ENCODE data around the gene PCDHA3. TPM values are rescaled to one million over a fixed set of nuclear protein-coding genes. Genes with fewer than 3 reads are reported as not detected.
"Not testable (repeated sequence)": the region's sequence is repeated elsewhere in the genome, so short reads cannot be mapped to it uniquely, and the experiment has no call there.

PCDHA3 gene
- total RNA-seq, 1 donor, result 0.36 TPM

DNA sequence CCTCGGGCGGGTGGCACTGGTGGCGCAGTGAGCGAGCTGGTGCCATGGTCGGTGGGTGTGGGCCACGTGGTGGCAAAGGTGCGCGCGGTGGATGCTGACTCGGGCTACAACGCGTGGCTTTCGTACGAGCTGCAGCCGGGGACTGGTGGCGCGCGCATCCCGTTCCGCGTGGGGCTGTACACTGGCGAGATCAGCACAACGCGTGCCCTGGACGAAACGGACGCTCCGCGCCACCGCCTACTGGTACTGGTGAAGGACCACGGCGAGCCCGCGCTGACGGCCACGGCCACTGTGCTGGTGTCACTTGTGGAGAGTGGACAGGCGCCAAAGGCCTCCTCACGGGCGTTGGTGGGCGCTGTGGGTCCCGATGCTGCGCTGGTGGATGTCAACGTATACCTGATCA is 8.0 kb downstream of the PCDHA3 start:
- Histone ChIP-seq H3K36me3 (ENCODE audit: insufficient read depth, low read length) (no peaks in the 10 kb centered on the region), H3K27me3 (ENCODE audit: insufficient read depth, low read length) (no peaks in the 10 kb centered on the region), H4K20me1 (ENCODE audit: insufficient read depth, low read length) (no peaks in the 10 kb centered on the region), H3K9me3 (ENCODE audit: low read depth, low read length) (no peaks in the 10 kb centered on the region), H2AFZ (ENCODE audit: low read length) (no peak overlapping the region), H3K4me3 (ENCODE audit: insufficient read depth, low read length) (no peak overlapping the region), H3K4me1 (ENCODE audit: insufficient read depth, low read length) (no peaks in the 10 kb centered on the region), H3K79me2 (ENCODE audit: insufficient read depth, low read length) (no peaks in the 10 kb centered on the region), H3K4me2 (ENCODE audit: insufficient read depth, low read length) (no peak overlapping the region), H3K27ac (ENCODE audit: low read depth, low read length) (no peak overlapping the region)
- DNase-seq (ENCODE audit: insufficient read length, low spot score, missing footprints), result no peak
- no peak for TF ChIP-seq CTCF (IDR thresholded peaks at IDR 0.05; ENCODE audit: extremely low read depth, low read depth, low read length)

- Histone ChIP-seq H3K4me1 (ENCODE audit: insufficient read depth, low read length) (no peaks in the 10 kb centered on the region), H3K9me3 (ENCODE audit: low read depth, low read length) (no peaks in the 10 kb centered on the region), H3K27me3 (ENCODE audit: insufficient read depth, low read length) (no peaks in the 10 kb centered on the region), H3K4me2 (ENCODE audit: insufficient read depth, low read length) (no peak within 1 kb of the TSS), H3K79me2 (ENCODE audit: insufficient read depth, low read length) (no peaks in the 10 kb centered on the region), H4K20me1 (ENCODE audit: insufficient read depth, low read length) (no peaks in the 10 kb centered on the region), H3K36me3 (ENCODE audit: insufficient read depth, low read length) (no peaks in the 10 kb centered on the region), H3K27ac (ENCODE audit: low read depth, low read length) (no peak within 1 kb of the TSS), H3K4me3 (ENCODE audit: insufficient read depth, low read length) (no peak within 1 kb of the TSS), H2AFZ (ENCODE audit: low read length) (no peak within 1 kb of the TSS)
- TF ChIP-seq CTCF (IDR thresholded peaks at IDR 0.05; ENCODE audit: extremely low read depth, low read depth, low read length), result peak; percentile 51
- DNase-seq (ENCODE audit: insufficient read length, low spot score, missing footprints), result no peak
Measured at GRCh38 chr5:140821375-140822280, 20.8 kb downstream of the PCDHA3 start, which contains the start of gene PCDHA5. Gene PCDHA5 (plus strand): TSS chr5:140821613.

DNA sequence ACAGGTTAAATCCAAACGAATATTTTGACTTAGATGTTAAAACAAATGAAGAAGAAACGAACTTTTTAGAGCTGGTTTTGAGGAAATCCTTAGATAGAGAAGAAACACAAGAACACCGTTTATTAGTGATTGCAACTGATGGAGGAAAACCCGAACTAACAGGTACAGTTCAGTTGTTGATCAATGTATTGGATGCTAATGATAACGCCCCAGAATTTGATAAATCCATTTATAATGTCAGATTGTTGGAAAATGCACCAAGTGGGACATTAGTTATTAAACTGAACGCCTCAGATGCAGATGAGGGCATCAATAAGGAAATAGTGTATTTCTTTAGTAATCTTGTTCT is 21.4 kb downstream of the PCDHA3 start:
- no peak for TF ChIP-seq CTCF (IDR thresholded peaks at IDR 0.05; ENCODE audit: extremely low read depth, low read depth, low read length)

DNA sequence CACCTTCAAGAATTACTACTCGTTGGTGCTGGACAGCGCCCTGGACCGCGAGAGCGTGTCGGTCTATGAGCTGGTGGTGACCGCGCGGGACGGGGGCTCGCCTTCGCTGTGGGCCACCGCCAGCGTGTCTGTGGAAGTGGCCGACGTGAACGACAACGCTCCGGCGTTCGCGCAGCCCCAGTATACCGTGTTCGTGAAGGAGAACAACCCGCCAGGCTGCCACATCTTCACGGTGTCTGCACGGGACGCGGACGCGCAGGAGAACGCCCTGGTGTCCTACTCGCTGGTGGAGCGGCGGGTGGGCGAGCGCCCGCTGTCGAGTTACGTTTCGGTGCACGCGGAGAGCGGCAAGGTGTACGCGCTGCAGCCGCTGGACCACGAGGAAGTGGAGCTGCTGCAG is 22.1 kb downstream of the PCDHA3 start:
- H3K4me2 ChIP-seq (ENCODE audit: insufficient read depth, low read length), result not testable (repeated sequence)

More for the DNA sequence above, 21.4 kb downstream of the PCDHA3 start:
- Histone ChIP-seq H3K4me3 (ENCODE audit: insufficient read depth, low read length) (no peak overlapping the region), H2AFZ (ENCODE audit: low read length) (no peak overlapping the region), H3K27me3 (ENCODE audit: insufficient read depth, low read length) (no peaks in the 10 kb centered on the region), H3K9me3 (ENCODE audit: low read depth, low read length) (no peaks in the 10 kb centered on the region), H4K20me1 (ENCODE audit: insufficient read depth, low read length) (no peaks in the 10 kb centered on the region), H3K4me1 (ENCODE audit: insufficient read depth, low read length) (no peaks in the 10 kb centered on the region), H3K79me2 (ENCODE audit: insufficient read depth, low read length) (no peaks in the 10 kb centered on the region), H3K27ac (ENCODE audit: low read depth, low read length) (no peak overlapping the region), H3K36me3 (ENCODE audit: insufficient read depth, low read length) (no peaks in the 10 kb centered on the region), H3K4me2 (ENCODE audit: insufficient read depth, low read length) (no peak overlapping the region)
- DNase-seq (ENCODE audit: insufficient read length, low spot score, missing footprints), result no peak

More for the DNA sequence above, 22.1 kb downstream of the PCDHA3 start:
- not testable (repeated sequence) for H3K36me3 ChIP-seq (ENCODE audit: insufficient read depth, low read length); H3K27ac ChIP-seq (ENCODE audit: low read depth, low read length); H2AFZ ChIP-seq (ENCODE audit: low read length); H3K9me3 ChIP-seq (ENCODE audit: low read depth, low read length); H3K27me3 ChIP-seq (ENCODE audit: insufficient read depth, low read length); DNase-seq (ENCODE audit: insufficient read length, low spot score, missing footprints); H3K4me3 ChIP-seq (ENCODE audit: insufficient read depth, low read length); H3K4me1 ChIP-seq (ENCODE audit: insufficient read depth, low read length); H4K20me1 ChIP-seq (ENCODE audit: insufficient read depth, low read length); H3K79me2 ChIP-seq (ENCODE audit: insufficient read depth, low read length)

Measured in osteoblast (primary cell).